Measurements from ENCODE around the gene LRFN2. TPM values are rescaled to one million over a fixed set of nuclear protein-coding genes. Genes with fewer than 3 reads are reported as not detected.

LRFN2 gene
- total RNA-seq, 1 experiment from 2014 or later = 26.6 TPM

DNA sequence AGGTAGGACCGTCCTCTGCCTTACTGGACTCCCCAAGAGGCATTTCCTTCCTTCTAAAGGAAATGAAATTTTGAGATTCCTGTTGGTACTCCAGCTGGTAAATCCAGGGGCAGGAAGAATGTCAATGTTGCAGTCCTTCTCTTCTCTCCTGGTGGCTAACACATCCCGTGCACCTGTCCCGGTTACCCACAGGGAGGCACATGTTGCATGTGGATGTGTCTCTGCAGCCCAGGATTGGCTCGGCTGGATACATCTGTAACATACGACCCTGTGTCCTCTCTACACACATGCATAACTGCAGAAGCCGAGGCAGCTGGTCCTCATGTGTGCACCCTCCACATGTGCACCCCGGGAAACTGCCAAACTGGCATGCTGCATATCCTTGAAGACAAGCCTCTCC lies 1.3 kb upstream of the LRFN2 start:
- ChIA-PET CTCF (interaction anchor here (1.2 kb wide), 1 partner anchor 111 kb away, joined by 3 read pairs; no protein-coding TSS in a partner anchor), POLR2A (ENCODE audit: low non-redundant PET) (no interaction called here)
- Histone ChIP-seq H3K36me3 (ENCODE audit: insufficient read depth, low read length, poor library complexity, severe bottlenecking) (no peaks in the 10 kb centered on the region), H3K4me3 (ENCODE audit: low read depth, low read length, poor library complexity, severe bottlenecking) (no peak overlapping the region), H3K9me3 (ENCODE audit: low read depth, low read length, poor library complexity, severe bottlenecking) (no peaks in the 10 kb centered on the region), H3K27me3 (replicated peaks; ENCODE audit: insufficient read depth, low read depth, low read length, poor library complexity) (no peaks in the 10 kb centered on the region), H3K4me1 (ENCODE audit: insufficient read depth, low read length, poor library complexity, severe bottlenecking) (peaks cover 26% of the 10 kb centered on the region), H3K27ac (ENCODE audit: low read depth, low read length, poor library complexity, severe bottlenecking) (no peak overlapping the region)
- no peak for DNase-seq (ENCODE audit: low spot score)
- TF ChIP-seq, protein P1, sequence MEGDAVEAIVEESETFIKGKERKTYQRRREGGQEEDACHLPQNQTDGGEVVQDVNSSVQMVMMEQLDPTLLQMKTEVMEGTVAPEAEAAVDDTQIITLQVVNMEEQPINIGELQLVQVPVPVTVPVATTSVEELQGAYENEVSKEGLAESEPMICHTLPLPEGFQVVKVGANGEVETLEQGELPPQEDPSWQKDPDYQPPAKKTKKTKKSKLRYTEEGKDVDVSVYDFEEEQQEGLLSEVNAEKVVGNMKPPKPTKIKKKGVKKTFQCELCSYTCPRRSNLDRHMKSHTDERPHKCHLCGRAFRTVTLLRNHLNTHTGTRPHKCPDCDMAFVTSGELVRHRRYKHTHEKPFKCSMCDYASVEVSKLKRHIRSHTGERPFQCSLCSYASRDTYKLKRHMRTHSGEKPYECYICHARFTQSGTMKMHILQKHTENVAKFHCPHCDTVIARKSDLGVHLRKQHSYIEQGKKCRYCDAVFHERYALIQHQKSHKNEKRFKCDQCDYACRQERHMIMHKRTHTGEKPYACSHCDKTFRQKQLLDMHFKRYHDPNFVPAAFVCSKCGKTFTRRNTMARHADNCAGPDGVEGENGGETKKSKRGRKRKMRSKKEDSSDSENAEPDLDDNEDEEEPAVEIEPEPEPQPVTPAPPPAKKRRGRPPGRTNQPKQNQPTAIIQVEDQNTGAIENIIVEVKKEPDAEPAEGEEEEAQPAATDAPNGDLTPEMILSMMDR (conservative IDR thresholded peaks at IDR 0.05; ENCODE audit: low read depth, low read length) = no peak
- intact Hi-C loops (cut with micrococcal nuclease; ENCODE audit: unreplicated experiment) = loop anchor here (5.0 to 10.0 kb wide), 3 partner anchors 111 to 1226 kb away; no protein-coding TSS in a partner anchor
- no TSS peak for BruUV-seq (replicated peaks)

DNA sequence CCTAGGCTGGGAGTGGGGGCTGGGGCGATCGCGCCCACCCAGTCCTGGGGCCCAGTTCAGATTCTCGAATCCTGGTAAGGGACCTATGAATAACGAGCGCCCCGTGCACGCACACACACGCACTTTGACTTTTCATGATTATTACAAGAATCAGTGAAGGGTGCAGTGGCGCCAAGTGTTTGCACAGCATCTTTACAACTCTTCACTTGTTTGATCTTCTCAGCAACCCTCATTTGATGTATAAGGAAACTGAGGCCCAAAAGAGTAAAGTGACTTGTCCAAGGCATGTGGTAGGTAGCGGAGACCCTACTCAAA lies 863 bp upstream of the LRFN2 start:
- peak overlapping the region; percentile 89 for H3K27ac ChIP-seq (ENCODE audit: low read depth, low read length, poor library complexity, severe bottlenecking)
- H3K36me3 ChIP-seq (ENCODE audit: insufficient read depth, low read length, poor library complexity, severe bottlenecking) = no peaks in the 10 kb centered on the region
- ChIA-PET POLR2A (ENCODE audit: low non-redundant PET) (no interaction called here), CTCF (interaction anchor here (1.2 kb wide), 1 partner anchor 111 kb away, joined by 3 read pairs; no protein-coding TSS in a partner anchor)
- intact Hi-C loops (cut with micrococcal nuclease; ENCODE audit: unreplicated experiment) = loop anchor here (5.0 to 10.0 kb wide), 3 partner anchors 111 to 1226 kb away; no protein-coding TSS in a partner anchor
- no TSS peak for BruUV-seq (replicated peaks)
- H3K27me3 ChIP-seq (replicated peaks; ENCODE audit: insufficient read depth, low read depth, low read length, poor library complexity) = no peaks in the 10 kb centered on the region
- TF ChIP-seq EZH2 (IDR thresholded peaks at IDR 0.05; ENCODE audit: borderline replicate concordance, low read depth, low read length, poor library complexity, severe bottlenecking) = no peak
- TF ChIP-seq, protein P1 (conservative IDR thresholded peaks at IDR 0.05; ENCODE audit: low read depth, low read length) = no peak
- peaks cover 31% of the 10 kb centered on the region for H3K4me1 ChIP-seq (ENCODE audit: insufficient read depth, low read length, poor library complexity, severe bottlenecking)
- no peaks in the 10 kb centered on the region for H3K9me3 ChIP-seq (ENCODE audit: low read depth, low read length, poor library complexity, severe bottlenecking)
- no peak for DNase-seq (ENCODE audit: low spot score)
- H3K4me3 ChIP-seq (ENCODE audit: low read depth, low read length, poor library complexity, severe bottlenecking) = peak overlapping the region; percentile 90

DNA sequence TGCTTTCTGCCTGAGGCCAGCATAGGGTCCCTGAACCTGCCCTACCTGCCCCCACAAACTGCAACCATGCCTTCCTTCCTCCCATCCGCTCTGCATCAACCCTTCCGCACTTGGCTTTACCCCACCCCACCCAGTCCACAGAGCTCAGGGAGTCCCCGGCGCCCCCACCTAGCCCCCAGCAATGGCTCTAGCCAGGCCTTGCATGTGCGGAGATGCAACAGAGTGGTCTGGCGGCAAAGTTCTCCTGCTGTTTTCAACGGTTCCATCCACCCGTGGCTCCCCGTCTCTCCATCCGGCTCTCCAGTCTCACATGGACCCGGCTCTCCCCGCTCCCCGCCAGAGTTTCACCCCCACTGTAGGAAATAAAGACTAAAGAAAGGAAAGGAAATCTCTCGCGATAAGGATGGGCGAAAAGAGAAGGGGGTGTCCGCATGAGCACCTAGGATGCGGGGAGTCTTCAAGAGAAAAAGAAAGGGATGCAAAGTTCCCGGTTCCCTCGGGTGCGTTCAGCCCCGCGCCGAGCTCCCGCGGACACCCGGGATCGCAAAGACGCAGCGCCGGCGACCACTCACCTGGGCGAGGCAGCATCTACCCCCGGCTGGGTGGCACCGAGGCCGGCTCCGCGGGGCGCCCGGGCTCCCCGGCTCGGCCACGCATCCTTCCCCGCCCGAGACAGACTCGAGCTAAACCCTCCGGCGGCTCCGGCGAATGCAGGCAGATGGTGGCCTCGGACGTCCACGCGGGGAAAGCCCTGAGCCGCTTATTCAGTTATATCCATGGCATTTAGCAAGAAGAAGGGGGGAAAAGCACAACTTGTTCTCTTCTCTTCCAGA lies 579 bp downstream of the LRFN2 start:
- no TSS peak for BruUV-seq (replicated peaks)
- Histone ChIP-seq H3K36me3 (ENCODE audit: insufficient read depth, low read length, poor library complexity, severe bottlenecking) (no peaks in the 10 kb centered on the region), H3K4me3 (ENCODE audit: low read depth, low read length, poor library complexity, severe bottlenecking) (peak overlapping the region; percentile 90), H3K9me3 (ENCODE audit: low read depth, low read length, poor library complexity, severe bottlenecking) (no peaks in the 10 kb centered on the region), H3K27me3 (replicated peaks; ENCODE audit: insufficient read depth, low read depth, low read length, poor library complexity) (no peaks in the 10 kb centered on the region), H3K27ac (ENCODE audit: low read depth, low read length, poor library complexity, severe bottlenecking) (peak overlapping the region; percentile 89), H3K4me1 (ENCODE audit: insufficient read depth, low read length, poor library complexity, severe bottlenecking) (peaks cover 44% of the 10 kb centered on the region)
- DNase-seq (ENCODE audit: low spot score) = peak; percentile 46
- intact Hi-C loops (cut with micrococcal nuclease; ENCODE audit: unreplicated experiment) = loop anchor here (5.0 to 10.0 kb wide), 3 partner anchors 109 to 1224 kb away; no protein-coding TSS in a partner anchor
- CTCF ChIA-PET = no interaction called here
- TF ChIP-seq, protein P1 (conservative IDR thresholded peaks at IDR 0.05; ENCODE audit: low read depth, low read length) = no peak
- no peak for TF ChIP-seq EZH2 (IDR thresholded peaks at IDR 0.05; ENCODE audit: borderline replicate concordance, low read depth, low read length, poor library complexity, severe bottlenecking)
- POLR2A ChIA-PET (ENCODE audit: low non-redundant PET) = interaction anchor here (1.0 kb wide), 1 partner anchor 12 kb away, joined by 14 read pairs; no protein-coding TSS in a partner anchor
